ENCODE results near the gene PDE6G. TPM values are rescaled to one million over a fixed set of nuclear protein-coding genes. Genes with fewer than 3 reads are reported as not detected.

Gene PDE6G
- 1.1 and 4.8 TPM in 2 replicates for total RNA-seq

DNA sequence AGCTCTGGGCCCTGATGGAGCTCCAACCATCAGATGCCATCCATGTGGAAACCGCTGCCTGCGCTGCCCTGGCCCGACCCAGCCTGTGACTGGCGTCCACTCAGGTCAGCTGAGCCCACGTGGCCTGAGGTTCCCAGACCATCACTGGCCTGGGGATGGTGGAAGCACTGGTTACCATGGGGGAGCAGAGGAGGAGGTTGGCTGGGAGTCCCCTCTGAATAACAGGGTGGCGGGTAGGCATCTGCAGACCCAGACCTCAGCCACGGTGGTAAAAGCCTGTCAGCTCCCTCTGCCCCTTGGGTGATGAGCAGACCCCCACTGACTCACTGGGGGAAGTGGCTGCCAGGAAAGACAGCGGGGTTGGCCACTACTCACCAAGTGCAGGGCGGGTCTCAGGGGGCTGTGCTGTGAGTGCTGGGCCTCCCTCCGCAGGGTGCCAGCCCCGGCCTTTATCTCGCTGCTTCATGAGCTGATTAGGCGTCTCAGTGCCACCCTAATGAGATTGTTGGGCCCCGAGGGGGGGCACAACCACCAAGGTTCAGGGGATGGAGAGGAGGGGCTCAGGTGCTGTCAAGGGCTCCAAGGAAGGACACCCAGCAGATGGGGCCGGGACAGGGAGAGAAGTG lies at the start of gene PDE6G:
Gene PDE6G (minus strand): TSS at position 425 of the 626 bp plus-strand sequence. CDS start 3,237 bp downstream, outside the sequence.
- DNase-seq (ENCODE audit: low read depth in 2 of 2), result no peak

DNA sequence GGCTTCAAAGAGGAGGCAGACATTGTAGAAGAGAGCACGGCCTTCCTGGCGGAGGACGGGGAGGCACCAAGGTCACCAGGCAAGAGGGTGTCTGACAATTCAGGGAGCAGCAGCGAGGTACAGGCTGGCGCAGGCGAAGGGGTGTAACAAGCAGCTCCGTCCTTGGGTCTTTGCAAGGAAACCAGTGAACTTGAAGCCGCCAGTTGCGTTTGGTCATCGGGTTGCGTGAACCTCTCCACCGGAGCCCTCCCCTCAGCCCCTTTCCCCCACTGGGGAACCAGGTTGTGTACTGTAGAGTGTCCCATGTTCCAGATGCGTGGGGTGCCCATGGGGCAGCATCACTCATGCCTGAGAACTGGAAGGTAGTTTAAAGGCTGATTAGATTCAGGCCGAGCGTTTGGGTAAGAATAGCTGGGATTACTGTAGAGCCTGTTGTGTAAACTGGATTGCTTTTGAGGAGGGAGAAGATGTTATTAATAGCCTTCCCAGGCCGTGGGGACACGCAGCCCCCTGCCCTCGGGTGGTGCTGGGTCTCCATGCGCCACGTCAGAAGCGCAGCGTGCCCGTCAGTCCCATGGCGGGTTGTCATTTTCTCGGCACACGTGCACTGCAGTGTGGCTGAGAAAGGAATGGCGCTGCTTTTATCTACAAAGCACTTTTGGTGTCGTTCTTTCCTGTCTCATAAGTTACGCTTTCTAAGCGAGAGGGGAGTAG lies 49.3 kb upstream of the PDE6G start:
- no peak for DNase-seq (ENCODE audit: low read depth in 2 of 2)

DNA sequence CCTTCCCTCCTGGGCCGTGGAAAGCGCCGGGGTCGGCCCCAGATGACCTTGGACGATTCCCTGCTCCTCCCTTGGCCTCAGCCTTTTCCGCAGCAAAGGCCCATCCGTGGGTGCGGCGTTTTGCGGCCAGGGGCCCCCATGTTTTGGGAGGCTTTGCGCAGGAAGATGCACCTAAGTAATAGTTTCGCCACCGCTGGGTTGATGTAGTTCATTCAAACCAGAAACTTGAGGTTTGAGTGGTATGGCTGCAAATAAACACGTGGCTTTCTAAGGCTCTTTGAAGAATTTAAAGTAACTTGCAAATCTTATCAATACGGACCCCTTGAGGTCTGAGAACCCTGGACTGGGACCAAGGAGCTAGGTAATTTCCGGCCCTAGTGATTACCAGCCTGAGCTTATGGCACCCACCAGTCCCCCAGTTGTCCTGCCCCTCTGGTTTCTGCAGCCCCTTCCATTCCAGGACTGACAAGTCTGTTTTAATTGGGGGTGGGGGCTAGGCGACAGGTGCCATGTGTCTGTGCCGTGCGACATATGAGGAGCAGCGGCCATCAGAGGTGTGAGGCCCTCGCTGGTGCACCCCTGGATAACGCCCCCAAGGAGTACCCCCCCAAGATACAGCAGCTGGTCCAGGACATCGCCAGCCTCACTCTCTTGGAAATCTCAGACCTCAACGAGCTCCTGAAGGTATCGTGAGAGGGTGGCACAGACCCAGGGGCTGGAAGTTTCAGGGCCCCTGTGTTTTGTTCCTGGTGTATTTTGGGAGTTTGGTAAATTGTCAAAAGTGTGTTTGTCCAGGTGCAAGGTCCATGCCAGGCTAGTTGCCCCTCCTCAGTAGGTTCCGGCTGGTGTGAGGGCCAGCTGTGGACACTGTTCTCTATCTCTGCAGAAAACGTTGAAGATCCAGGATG lies 47.7 kb upstream of the PDE6G start:
- DNase-seq (ENCODE audit: low read depth in 2 of 2), result no peak

DNA sequence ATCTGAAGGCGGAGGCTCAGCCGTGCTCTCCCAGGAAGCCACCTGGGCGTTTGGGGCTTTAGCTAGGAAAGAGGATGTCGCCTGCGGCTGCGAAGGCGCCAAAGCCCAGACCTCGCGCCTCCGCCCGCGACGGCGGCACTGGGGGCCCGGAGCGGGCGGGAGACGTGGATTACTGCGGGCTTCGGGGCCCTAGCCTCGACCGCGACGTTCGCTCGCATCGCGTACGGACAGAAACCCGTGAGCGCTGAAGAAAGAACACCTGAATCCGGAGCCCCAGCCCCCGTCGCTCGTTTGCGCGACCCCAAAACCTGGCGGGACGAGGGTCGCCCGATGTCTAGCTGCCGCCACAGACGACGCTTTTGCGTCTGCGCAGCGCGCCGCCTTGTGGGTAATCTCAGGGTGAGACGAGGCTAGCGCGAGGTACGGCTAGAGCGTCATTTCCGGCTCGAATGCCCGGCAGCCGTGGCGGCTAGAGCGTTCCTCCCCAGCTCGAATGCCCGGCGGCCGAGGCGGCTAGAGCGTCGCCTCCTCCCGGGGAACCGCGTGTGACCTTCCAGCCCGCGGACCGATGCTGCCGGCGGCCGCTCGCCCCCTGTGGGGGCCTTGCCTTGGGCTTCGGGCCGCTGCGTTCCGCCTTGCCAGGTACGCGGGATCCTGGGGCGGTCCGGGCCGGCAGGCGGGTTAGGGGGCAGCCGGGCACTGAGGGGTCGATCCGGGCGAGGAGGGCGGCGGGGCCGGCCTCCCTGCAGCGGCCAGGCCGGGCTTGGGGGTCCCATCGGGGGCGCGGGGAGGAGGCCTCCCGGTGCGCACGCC lies 46.8 kb upstream of the PDE6G start, which contains the start of gene MRPL12:
Gene MRPL12 (plus strand): TSS at position 434 of the 813 bp plus-strand sequence. CDS start 135 bp downstream, at position 569.
- peak; percentile 95 for DNase-seq (ENCODE audit: low read depth in 2 of 2)

DNA sequence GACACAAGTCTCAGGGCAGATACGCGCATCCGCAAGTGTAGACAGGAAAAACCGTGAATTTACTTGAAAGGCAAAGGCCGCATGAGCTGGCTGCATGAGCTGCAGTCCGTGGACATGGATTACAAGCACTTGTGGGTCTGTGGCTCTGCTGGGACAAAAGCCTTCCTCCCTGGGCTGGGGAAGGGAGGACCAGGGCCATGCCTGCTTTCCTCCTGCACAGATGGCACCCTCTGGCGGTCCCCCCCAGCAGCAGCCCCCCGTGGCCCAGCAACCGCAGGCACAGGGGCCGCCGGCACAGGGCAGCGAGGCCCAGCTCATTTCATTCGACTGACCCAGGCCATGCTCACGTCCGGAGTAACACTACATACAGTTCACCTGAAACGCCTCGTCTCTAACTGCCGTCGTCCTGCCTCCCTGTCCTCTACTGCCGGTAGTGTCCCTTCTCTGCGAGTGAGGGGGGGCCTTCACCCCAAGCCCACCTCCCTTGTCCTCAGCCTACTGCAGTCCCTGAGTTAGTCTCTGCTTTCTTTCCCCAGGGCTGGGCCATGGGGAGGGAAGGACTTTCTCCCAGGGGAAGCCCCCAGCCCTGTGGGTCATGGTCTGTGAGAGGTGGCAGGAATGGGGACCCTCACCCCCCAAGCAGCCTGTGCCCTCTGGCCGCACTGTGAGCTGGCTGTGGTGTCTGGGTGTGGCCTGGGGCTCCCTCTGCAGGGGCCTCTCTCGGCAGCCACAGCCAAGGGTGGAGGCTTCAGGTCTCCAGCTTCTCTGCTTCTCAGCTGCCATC lies 45.1 kb upstream of the PDE6G start:
- DNase-seq (ENCODE audit: low read depth in 2 of 2), result no peak

DNA sequence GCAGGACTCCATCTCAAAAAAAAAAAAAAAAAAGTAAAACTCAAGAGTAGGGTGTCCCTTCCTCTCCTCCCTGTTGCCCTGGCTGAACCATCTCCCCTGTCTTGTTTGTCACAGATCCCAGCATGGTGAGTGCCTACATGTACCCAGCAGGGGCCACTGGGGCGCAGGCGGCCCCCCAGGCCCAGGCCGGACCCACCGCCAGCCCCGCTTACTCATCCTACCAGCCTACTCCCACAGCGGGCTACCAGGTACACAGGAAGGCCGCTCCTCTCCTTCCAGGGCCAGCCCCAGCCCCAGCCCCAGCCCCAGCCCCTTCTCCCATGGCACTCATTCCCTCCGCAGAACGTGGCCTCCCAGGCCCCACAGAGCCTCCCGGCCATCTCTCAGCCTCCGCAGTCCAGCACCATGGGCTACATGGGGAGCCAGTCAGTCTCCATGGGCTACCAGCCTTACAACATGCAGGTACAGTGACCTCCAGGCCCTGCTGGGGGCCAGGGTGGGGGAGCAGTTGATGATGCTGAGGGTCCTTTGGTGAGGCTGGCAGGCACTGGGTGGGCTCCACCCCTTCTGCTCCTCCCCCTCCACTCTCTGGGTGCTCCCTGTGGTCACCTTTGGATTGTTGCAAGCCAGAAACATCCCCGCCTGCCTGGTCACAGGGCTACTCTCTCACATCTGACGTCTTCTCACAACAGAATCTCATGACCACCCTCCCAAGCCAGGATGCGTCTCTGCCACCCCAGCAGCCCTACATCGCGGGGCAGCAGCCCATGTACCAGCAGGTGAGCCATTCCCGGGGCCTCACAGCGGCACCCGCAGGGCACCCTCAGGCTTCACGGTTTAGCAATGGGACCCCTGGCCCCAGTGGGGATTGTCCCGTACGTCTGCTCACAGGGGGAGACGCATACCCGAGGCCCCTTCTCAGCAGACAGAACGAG lies 44.3 kb upstream of the PDE6G start:
- no peak for DNase-seq (ENCODE audit: low read depth in 2 of 2)

DNA sequence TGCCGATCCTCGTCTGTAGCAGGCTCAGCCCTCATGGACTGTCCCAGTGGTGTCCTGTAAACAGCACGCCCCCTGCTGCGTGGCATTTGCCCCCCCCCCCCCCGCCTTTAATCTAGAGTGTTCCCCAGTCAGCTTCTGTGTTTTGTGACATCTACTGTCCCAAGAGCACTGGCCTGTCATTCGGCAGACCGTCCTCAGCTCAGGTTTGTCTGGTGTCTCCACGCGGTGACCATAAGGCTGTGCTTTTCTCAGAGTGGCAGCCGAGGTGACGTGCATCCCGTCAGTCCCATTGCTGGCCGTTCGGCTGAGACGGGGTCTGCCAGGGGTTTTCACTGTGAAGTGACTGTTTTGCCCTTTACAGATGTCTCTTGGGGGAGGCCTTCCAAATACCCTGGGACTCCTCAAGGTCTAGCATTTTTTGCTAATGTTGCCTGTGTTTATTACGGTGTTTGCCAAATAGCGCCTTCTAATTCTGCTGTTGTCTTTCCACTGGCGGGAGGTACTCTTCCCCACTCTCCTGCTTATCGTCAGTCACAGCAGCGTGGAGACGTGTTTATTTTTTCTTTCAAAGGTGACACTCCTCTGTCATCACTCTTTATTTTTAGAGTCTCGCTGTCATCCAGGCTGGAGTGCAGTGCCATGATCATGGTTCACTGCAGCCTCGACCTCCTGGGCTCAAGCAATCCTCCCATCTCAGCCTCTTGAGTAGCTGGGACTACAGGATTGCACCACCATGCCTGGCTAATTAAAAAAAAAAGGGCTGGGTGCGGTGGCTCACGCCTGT lies 41.1 kb upstream of the PDE6G start:
- DNase-seq (ENCODE audit: low read depth in 2 of 2), result no peak

DNA sequence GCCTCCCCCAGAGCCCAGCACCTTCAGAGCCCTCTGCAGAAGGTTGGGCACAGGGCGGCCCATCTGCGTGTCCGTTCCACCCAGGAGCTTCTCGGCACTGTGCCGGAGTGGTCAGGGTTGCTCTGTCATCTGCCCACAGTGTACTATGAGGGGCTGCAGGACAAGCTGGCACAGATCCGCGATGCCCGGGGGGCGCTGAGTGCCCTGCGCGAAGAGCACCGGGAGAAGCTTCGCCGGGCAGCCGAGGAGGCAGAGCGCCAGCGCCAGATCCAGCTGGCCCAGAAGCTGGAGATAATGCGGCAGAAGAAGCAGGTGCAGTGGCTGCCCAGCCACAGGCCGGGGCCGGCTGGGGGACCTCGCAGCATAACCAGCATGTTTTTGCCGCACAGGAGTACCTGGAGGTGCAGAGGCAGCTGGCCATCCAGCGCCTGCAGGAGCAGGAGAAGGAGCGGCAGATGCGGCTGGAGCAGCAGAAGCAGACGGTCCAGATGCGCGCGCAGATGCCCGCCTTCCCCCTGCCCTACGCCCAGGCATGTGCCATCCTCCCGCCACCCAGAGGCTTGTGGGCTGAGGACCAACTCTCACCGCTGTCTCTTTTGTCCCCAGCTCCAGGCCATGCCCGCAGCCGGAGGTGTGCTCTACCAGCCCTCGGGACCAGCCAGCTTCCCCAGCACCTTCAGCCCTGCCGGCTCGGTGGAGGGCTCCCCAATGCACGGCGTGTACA lies 40.0 kb upstream of the PDE6G start:
- no peak for DNase-seq (ENCODE audit: low read depth in 2 of 2)

DNA sequence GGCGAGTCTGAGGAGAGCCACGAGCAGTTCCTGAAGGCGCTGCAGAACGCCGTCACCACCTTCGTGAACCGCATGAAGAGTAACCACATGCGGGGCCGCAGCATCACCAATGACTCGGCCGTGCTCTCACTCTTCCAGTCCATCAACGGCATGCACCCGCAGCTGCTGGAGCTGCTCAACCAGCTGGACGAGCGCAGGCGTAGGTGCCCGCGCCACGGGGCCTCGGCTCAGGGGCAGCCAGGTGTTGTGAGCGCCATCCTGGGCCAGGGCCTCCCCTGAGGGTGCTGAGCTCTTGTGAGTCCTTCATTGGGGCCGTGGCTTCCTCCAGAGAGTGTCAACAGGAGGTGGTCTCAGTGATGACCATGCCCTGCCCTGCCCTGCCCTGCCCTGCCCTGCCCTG lies 39.5 kb upstream of the PDE6G start:
- DNase-seq (ENCODE audit: low read depth in 2 of 2), result no peak

DNA sequence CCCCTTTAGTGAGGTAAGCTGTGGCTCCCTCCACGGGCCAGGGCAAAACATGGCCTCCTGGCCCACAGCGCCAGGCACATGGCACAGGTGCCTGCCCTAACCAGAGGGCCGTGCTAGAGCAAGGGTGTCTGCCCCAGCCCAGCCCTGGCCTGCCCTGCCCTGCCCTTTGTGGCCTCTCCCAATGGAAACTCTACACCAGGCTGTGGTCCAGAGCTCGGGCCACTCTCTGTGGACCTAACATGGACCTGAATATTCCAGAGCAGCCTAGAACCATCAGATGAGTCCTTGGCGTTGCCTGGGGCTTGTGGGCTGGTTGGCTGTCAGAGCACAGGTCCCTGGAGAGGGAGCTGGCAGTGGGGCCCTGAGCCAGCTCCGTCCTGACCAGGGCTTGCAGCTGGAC lies 38.9 kb upstream of the PDE6G start:
- DNase-seq (ENCODE audit: low read depth in 2 of 2), result no peak

DNA sequence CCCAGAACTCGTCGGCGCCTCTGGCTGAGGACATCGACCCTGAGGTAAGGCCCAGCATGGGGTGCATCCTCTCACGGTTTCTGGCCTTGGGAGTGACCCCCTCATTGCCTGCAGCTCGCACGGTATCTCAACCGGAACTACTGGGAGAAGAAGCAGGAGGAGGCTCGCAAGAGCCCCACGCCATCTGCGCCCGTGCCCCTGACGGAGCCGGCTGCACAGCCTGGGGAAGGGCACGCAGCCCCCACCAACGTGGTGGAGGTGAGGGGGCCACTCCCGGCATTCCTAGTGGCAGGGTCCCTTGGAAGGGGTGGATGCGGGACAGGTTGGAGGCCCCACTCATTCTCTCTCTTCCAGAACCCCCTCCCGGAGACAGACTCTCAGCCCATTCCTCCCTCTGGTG lies 38.5 kb upstream of the PDE6G start:
- no peak for DNase-seq (ENCODE audit: low read depth in 2 of 2)

DNA sequence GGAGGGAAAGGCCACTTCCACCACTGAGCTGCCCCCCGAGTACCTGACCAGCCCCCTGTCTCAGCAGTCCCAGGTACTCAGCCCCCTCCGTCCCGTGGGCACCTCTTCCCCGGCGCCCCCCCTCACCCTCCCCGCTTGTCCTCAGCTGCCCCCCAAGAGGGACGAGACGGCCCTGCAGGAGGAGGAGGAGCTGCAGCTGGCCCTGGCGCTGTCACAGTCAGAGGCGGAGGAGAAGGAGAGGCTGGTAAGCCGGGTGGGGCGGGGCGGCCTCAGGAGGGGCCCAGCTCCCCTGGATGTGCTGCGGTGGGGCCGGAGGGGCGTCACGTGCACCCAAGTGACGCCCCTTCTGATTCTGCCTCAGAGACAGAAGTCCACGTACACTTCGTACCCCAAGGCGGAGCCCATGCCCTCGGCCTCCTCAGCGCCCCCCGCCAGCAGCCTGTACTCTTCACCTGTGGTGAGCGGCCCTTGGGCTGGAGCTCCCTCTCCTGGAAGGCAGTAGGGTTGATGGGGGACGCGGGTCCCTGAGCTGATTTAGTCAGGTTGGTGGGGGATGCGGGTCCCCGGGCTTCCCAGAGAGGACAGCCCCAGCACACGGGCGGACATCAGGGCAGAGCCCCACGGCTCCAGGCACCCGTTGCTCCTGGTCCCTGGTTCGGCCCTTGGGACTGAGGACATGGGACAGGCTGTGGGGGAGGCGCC lies 37.3 kb upstream of the PDE6G start:
- DNase-seq (ENCODE audit: low read depth in 2 of 2), result no peak

DNA sequence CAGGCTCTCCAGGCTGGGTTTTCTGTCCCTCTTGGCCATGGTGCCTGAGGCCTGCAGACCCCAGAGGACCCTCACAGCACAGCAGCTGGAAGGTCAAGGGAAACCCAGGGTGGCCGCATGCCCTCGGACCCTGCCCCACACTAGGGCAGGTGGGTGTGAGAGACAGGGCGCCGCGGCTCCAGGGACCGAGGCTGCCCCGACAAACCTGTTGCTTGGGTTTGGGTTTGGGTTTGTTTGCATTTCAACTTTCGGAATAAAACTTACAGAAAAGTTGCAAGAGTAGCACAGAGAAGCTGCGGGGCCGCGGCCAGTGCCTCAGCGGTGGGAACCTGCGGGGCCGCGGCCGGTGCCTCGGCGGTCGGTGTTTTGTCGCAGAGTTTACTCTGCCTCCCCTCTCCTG lies 35.3 kb upstream of the PDE6G start:
- no peak for DNase-seq (ENCODE audit: low read depth in 2 of 2)

DNA sequence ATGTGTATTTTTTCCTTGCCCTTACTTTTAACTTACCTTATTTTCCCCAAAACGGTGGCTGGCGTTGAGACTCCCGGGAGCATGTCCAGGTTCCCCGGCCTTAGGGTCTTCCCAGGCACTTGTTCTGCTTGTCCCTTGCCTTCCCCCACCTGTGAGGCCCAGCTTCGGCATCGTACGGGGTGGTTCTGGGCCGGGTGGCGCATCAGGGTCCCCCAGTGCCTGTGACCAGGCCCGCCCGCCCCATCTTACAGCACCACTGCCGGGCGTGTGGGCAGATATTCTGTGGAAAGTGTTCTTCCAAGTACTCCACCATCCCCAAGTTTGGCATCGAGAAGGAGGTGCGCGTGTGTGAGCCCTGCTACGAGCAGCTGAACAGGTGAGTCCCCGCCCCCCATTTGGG lies 34.9 kb upstream of the PDE6G start:
- DNase-seq (ENCODE audit: low read depth in 2 of 2), result no peak

DNA sequence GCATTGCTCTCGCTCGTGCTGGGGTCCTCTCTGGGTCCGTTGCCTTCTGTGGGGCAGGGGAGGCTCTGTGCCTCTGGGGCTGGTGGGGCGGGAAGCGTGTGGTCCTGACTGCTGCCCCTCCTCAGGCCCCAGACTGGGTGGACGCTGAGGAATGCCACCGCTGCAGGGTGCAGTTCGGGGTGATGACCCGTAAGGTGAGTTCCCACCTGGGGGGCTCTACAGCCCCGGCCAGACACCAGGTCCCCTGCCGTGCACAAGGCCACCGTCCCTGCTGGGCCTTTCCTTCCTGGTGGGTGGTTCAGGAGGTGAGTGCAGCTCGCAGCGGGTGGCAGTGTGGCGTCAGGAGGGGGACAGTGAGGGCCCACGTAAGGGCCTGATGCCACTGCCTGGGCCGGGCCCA lies 34.2 kb upstream of the PDE6G start:
- no peak for DNase-seq (ENCODE audit: low read depth in 2 of 2)

DNA sequence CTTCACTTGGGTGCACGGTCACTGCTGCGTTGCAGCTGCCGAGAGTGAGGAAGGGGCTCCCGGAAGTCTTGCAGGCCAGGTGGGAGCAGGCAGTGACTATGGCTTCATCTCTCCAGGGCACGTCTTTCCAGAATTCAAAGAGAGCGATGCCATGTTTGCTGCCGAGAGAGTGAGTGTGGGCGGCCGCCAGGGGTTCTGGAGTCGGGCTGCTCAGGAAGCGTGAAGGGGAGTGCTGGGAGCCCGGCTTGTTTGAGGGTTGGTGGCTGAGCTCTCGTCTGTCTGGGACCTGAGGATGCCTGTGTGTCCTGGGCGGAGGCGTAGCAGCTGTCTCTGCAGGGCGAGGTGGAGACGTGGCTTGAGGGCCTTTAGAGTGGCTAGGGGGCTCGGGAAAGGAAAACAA lies 33.7 kb upstream of the PDE6G start:
- no peak for DNase-seq (ENCODE audit: low read depth in 2 of 2)

DNA sequence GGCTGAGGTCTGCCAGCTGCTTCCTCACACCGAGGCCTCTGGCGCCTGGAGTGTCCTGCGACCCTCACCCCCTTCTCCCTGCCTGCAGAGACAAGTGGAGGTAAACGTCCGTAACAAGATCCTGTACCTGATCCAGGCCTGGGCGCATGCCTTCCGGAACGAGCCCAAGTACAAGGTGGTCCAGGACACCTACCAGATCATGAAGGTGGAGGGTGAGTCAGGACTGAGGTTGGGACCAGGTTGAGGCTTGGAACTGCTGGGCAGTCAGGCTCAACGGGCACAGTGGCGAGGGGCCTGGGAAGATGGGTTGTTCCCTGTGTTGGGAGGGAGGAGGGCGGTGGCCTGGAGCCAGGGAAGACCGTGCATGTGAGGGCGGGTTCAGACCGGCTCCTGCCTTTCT lies 32.3 kb upstream of the PDE6G start:
- DNase-seq (ENCODE audit: low read depth in 2 of 2), result no peak

Measured in lung microvascular endothelial cell (primary cell).